Choroid plexus epithelial cell (primary cell): ENCODE measurements around the gene OR7A5.
"Not testable (repeated sequence)": the region's sequence is repeated elsewhere in the genome, so short reads cannot be mapped to it uniquely, and the experiment has no call there.

Source experiments
- DNase-seq: peaks from one replicate; pipeline ENCODE4 v3.0.0-alpha.2; 2010; ENCODE audit warnings: low read depth
- H3K4me3 ChIP-seq: 2 replicates; pipeline ENCODE4 v1.5.1; 2011; ENCODE audit warnings: low read depth, mild to moderate bottlenecking, control low read depth, low read length, moderate library complexity
- CTCF ChIP-seq: conservative IDR thresholded peaks from 2 replicates; pipeline ENCODE4 v1.5.1; 2011; ENCODE audit warnings: low read depth, mild to moderate bottlenecking, control low read depth, inconsistent platforms, low read length, moderate library complexity

Gene OR7A5

DNA sequence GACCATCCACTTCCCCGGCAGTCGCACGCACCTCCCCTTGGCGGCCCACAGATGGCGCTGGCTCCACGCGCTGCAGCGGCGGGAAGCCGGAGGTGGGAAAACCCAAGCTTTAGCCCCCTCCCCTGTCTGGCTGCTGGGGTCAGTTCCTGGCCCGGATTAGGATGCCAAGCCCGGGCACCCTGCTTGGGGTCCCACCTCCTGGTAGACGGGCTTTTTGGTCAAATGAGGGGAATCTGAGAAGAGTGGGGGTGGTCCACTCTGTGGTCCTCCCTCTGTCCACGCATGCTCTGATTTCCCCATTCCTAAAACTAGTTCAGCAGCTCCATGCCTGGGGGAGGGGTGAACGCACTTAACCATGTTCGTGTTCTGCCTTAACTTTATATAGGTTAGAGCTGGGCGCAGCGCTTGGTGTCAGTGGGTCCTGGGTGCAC, 48.5 kb downstream of the OR7A5 start:
- DNase-seq, result peak; percentile 33
- peak; percentile 88 for TF ChIP-seq CTCF
- peak overlapping the region; percentile 32 for H3K4me3 ChIP-seq

- H3K4me3 ChIP-seq, result not testable (repeated sequence)
- peak; percentile 75 for DNase-seq
Observed at GRCh38 chr19:14785102-14785793, 49.7 kb downstream of the OR7A5 start.

DNA sequence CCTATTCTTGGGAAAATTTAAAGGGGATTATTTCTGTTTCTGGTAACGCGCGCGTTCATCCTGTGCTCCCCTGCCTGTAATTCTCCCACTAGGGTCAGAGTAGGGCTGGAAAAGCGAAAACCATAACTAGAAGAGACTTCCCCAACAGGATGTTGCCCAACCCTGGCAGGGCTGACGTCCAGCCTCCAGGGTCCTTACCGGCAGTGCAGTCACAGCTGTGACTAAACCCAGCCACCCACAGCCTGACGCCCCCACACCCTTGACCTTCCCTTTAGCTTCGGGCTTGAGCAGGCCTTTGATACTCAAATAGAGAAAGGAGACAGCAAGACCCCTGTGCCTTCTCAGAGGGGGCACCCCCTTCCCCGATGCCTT, 50.3 kb downstream of the OR7A5 start:
- not testable (repeated sequence) for H3K4me3 ChIP-seq
- peak; percentile 76 for DNase-seq

- DNase-seq, H3K4me3 ChIP-seq: not testable (repeated sequence)
Observed at GRCh38 chr19:14783410-14783998, 51.5 kb downstream of the OR7A5 start.

DNA sequence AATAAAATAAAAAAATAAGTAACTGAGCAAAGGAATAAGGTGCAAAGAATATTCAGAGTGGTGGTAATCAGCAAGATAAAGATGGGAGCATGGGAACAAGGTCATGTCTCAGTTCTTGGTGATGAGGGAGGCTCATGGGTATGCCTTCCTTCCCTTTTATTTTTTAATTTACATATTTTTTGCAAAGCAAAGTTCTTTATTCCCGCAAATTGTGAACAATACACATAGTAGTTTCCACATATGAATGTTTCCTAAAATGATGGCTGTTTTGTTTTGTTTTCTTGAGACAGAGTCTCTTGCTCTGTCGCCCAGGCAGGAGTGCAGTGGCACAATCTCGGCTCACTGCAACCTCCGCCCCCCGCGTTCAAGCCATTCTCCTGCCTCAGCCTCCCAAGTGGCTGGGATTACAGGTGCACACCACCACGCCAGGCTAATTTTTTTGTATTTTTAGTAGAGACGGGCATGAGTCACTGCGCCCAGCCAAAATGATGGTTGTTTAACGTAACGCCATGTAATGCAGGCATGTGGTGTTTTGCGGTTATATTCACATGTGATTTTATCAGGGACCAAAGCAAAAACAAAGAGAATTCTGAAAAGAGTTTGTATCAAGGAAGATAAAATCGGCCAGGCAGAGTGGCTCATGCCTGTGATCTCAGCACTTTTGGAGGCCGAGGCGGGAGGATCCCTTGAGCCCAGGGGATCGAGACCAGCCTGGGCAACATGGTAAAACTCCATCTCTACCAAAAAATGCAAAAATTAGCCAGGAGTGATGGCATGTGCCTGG, 52.2 kb downstream of the OR7A5 start:
- DNase-seq, result no peak
- H3K4me3 ChIP-seq, result no peak overlapping the region
- TF ChIP-seq CTCF, result no peak

DNA sequence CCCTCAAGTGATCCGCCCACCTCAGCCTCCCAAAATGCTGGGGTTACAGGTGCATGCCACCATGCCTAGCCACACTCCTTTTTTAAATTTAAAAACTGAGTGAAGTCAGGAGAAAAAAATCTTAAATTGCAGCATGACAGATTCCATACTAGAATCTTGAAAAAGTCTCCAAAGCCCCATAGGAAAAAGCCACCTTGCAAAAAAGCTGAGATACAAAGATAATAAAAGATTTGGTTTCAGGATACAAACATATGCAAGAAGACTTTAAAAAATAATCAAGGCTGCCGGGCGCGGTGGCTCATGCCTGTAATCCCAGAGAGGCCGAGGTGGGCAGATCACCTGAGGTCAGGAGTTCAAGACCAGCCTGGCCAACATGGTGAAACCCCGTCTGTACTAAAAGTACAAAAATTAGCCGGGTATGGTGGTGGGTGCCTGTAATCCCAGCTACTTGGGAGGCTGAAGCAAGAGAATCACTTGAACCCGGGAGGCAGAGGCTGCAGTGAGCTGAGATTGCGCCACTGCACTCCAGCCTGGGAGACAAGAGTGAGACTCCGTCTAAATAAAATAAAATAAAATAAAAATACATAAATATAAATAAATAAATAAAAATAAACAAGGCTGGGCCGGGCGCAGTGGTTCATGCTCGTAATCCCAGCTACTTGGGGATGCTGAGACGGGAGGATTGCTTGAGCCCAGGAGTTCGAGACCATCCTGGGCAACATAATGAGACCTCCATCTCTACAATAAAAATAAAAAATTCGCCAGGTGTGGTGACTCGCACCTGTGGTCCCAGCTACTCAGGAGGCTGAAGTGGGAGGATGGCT, 53.1 kb downstream of the OR7A5 start:
- not testable (repeated sequence) for H3K4me3 ChIP-seq, DNase-seq

- H3K4me3 ChIP-seq, DNase-seq: not testable (repeated sequence)
Observed at GRCh38 chr19:14780622-14781225, 54.3 kb downstream of the OR7A5 start.

DNA sequence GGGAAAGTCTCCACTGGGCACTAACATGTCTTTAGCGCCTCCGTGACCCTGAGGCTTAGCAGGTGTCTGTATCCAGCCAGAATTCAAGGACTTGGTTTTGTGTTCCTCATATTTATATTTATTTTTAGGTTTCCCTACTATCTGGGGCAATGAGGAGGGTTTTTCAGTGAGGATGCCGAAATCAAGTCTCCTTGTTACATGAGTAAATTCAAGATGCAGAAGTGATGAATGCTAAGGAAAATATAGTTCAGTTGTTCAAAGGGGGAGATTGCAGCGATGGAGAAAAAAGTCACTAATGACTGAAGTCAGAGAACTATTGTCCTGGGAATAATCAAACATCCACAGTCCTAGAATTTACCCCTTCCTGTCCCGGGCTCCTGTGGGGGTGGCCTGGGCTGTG, 55.8 kb downstream of the OR7A5 start:
- no peak for TF ChIP-seq CTCF
- H3K4me3 ChIP-seq, result no peak overlapping the region
- DNase-seq, result no peak

DNA sequence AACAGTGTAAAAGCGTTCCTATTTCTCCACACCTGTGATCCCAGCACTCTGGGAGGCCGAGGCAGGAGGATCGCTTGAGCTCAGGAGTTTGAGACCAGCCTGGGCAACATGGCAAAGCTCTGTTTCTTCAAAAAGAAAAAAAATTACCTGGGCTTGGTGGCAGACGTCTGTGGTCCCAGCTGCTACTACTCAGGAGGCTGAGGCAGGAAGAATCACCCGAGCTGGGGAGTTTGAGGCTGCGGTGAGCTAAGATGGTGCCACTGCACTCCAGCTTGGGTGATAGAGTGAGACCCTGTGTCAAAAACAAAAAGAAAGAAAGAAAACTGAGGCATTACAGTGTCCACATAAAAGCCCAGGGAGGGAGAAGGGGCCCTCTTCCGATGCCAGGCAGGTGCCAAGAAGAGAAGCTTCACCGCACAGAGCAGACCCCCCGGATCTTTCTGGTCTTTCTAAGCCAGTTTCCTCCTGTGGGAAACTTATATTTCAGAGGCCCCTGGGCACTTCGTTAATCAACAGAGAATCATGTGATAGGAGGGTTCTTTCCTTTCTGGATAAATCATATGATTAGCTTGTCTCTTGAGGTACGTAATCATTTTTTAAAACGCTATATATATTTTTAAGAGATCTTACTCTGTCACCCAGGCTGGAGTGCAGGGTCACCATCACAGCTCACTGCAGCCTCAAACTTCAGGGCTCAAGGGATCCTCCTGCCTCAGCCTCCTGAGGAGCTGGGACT, 56.7 kb downstream of the OR7A5 start, which contains the start of gene ADGRE2:
Gene ADGRE2, minus strand, starts transcription at position 451 of the 736 bp plus-strand sequence. CDS start 1,804 bp downstream, outside the sequence.
- H3K4me3 ChIP-seq, DNase-seq: not testable (repeated sequence)

DNA sequence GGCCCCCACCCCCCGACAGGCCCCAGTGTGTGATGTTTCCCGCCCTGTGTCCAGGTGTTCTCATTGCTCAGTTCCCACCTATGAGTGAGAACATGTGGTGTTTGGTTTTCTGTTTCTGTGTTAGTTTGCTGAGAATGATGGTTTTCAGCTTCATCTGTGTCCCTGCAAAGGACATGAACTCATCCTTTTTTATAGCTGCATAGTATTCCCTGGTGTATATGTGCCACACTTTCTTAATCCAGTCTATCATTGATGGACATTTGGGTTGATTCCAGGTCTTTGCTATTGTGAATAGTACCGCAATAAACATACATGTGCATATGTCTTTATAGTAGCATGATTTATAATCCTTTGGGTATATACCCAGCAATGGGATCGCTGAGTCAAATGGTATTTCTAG, 57.3 kb downstream of the OR7A5 start:
- not testable (repeated sequence) for DNase-seq, H3K4me3 ChIP-seq
